Measurements from ENCODE around the gene FOXE1. TPM values are rescaled to one million over a fixed set of nuclear protein-coding genes. Genes with fewer than 3 reads are reported as not detected.

Gene FOXE1
- total and polyA plus RNA-seq, 12 donors, result 0.78 TPM; not detected in 11

DNA sequence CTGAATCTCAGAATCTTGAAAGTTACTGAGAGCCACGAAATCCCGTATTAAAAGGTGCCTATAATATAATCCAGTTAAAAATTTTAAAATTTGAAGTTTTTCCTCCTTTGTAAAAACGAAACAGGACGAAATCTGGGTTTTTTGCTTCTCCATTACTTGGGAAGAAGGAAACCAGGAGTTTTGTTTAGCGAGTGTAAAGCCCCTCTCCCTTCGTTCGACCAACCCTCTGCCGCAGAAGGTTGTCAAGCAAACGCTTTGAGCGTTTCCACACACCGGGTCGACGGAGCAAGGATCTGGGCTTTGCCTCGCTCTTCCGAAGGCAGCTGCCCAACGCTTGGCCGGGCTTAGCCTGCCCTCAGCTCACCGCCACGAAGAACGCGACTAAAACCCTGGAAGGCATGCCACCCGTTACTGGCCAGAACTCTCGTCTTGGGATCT lies 1.6 kb upstream of the FOXE1 start:
- intact Hi-C loops (cut with DNase I), result no loop called here
- no peak for DNase-seq
- Histone ChIP-seq H3K9me3 (replicated peaks in 1 of 3) (no peaks in the 10 kb centered on the region), H3K36me3 (replicated peaks in 1 of 2) (no peaks in the 10 kb centered on the region), H3K4me3 (no peak overlapping the region), H3K4me1 (replicated peaks in 1 of 2) (peaks cover 0 to 18% of the 10 kb centered on the region in 2 donors), H3K27ac (no peak overlapping the region), H3K27me3 (peaks cover 97% of the 10 kb centered on the region)
- WGBS, 4 donors, result 7 to 11% (median 10%) methylated on average over 21 to 23 of the region's 23 CpGs
- TF ChIP-seq, protein P1, sequence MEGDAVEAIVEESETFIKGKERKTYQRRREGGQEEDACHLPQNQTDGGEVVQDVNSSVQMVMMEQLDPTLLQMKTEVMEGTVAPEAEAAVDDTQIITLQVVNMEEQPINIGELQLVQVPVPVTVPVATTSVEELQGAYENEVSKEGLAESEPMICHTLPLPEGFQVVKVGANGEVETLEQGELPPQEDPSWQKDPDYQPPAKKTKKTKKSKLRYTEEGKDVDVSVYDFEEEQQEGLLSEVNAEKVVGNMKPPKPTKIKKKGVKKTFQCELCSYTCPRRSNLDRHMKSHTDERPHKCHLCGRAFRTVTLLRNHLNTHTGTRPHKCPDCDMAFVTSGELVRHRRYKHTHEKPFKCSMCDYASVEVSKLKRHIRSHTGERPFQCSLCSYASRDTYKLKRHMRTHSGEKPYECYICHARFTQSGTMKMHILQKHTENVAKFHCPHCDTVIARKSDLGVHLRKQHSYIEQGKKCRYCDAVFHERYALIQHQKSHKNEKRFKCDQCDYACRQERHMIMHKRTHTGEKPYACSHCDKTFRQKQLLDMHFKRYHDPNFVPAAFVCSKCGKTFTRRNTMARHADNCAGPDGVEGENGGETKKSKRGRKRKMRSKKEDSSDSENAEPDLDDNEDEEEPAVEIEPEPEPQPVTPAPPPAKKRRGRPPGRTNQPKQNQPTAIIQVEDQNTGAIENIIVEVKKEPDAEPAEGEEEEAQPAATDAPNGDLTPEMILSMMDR (IDR thresholded peaks at IDR 0.05), result no peak
- no peak for TF ChIP-seq POLR2A (IDR thresholded peaks at IDR 0.05)

DNA sequence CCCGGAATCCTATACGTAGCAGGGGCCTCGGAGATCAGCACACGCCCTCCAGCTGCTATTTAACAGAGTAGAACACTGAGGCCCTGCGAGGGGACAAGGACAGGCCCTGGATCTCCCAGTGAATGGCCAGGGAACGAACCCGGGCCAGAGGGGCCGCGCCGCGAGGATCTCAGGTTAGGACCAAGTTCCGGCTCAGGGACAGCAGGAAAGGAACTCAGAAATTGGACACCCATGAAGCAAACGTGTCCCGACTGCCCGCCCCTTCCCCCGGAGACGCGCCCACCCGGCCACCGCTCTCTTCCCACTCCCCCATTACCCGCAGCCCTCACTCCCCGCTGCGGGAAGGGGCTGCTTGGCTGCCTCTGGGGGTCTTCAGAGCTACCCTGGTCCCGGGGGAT lies 1.0 kb upstream of the FOXE1 start:
- TF ChIP-seq, protein P1 (IDR thresholded peaks at IDR 0.05), result no peak
- no peak for TF ChIP-seq POLR2A (IDR thresholded peaks at IDR 0.05)
- no peak for DNase-seq
- intact Hi-C loops (cut with DNase I), result no loop called here
- H3K27me3 ChIP-seq, result peaks cover 98% of the 10 kb centered on the region
- no peak overlapping the region for H3K27ac ChIP-seq
- WGBS, 4 donors, result 1 to 7% (median 6%) methylated on average over 13 to 24 of the region's 24 CpGs
- H3K36me3 ChIP-seq (replicated peaks in 1 of 2), result no peaks in the 10 kb centered on the region
- H3K4me1 ChIP-seq (replicated peaks in 1 of 2), result peaks cover 0 to 18% of the 10 kb centered on the region in 2 donors
- no peak overlapping the region for H3K4me3 ChIP-seq
- H3K9me3 ChIP-seq (replicated peaks in 1 of 3), result no peaks in the 10 kb centered on the region

DNA sequence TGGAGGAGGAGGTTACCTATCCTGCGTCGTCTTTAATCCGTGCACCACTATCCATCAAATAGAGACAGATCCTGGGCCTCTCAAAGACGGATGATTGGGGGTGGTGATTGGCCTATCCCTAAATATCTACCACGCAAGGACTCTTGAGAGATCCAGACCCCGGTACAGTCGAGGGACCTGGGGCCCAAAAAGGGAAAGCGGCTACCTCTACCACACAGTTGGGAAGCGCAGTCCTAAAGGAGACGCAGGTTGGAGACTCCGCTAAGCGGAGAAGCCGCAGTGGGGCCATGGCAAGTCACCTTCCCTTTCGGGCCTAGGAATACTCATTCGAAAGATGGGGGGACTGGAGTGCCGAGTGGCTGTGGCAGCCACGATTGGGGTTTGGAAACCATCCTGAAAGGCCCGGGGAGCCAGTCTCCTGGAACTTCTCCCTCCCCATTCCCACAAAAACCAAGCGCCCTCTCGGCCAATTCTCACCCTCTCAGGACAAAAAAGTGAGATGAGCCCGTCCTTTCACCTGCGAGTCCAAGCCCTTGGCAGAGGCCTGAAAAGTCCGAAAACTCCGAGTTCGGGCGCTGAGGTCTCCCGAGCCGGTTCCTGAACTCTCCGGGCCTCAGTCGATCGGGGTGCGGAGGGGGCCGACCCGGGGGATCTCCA lies 499 bp upstream of the FOXE1 start:
- no peak overlapping the region for H3K27ac ChIP-seq
- no peaks in the 10 kb centered on the region for H3K9me3 ChIP-seq (replicated peaks in 1 of 3)
- WGBS, 4 donors, result 2 to 7% (median 5%) methylated on average over 8 to 34 of the region's 34 CpGs
- TF ChIP-seq, protein P1 (IDR thresholded peaks at IDR 0.05), result no peak
- no peak for TF ChIP-seq POLR2A (IDR thresholded peaks at IDR 0.05)
- no peak overlapping the region for H3K4me3 ChIP-seq
- peaks cover 0 to 18% of the 10 kb centered on the region in 2 donors for H3K4me1 ChIP-seq (replicated peaks in 1 of 2)
- H3K27me3 ChIP-seq, result peaks cover 98% of the 10 kb centered on the region
- intact Hi-C loops (cut with DNase I), result no loop called here
- DNase-seq, result no peak
- H3K36me3 ChIP-seq (replicated peaks in 1 of 2), result no peaks in the 10 kb centered on the region

DNA sequence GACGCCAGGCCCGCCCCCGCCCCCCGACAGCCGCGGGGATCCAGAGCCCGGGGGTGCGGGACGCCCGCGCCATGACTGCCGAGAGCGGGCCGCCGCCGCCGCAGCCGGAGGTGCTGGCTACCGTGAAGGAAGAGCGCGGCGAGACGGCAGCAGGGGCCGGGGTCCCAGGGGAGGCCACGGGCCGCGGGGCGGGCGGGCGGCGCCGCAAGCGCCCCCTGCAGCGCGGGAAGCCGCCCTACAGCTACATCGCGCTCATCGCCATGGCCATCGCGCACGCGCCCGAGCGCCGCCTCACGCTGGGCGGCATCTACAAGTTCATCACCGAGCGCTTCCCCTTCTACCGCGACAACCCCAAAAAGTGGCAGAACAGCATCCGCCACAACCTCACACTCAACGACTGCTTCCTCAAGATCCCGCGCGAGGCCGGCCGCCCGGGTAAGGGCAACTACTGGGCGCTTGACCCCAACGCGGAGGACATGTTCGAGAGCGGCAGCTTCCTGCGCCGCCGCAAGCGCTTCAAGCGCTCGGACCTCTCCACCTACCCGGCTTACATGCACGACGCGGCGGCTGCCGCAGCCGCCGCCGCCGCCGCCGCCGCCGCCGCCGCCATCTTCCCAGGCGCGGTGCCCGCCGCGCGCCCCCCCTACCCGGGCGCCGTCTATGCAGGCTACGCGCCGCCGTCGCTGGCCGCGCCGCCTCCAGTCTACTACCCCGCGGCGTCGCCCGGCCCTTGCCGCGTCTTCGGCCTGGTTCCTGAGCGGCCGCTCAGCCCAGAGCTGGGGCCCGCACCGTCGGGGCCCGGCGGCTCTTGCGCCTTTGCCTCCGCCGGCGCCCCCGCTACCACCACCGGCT lies 1.0 kb downstream of the FOXE1 start:
- H3K4me1 ChIP-seq (replicated peaks in 1 of 2), result peaks cover 0 to 15% of the 10 kb centered on the region in 2 donors

More for the DNA sequence above, 1.0 kb downstream of the FOXE1 start:
- DNase-seq, result no peak
- Histone ChIP-seq H3K27ac (no peak overlapping the region), H3K36me3 (replicated peaks in 1 of 2) (no peaks in the 10 kb centered on the region), H3K9me3 (replicated peaks in 1 of 3) (no peaks in the 10 kb centered on the region), H3K4me3 (peak overlapping the region in 1 of 4 donors; percentile 41), H3K27me3 (peaks cover 98% of the 10 kb centered on the region)
- intact Hi-C loops (cut with DNase I), result no loop called here
- TF ChIP-seq, protein P1 (IDR thresholded peaks at IDR 0.05), result no peak
- TF ChIP-seq POLR2A (IDR thresholded peaks at IDR 0.05), result no peak
- WGBS, 4 donors, result 3% methylated on average over 29 to 125 of the region's 125 CpGs; no CpG with 5 or more reads in 1 of the 4 donors
